ENCODE measurements around the gene SPTBN4. TPM values are rescaled to one million over a fixed set of nuclear protein-coding genes. Genes with fewer than 3 reads are reported as not detected.

SPTBN4 gene
- total and polyA plus RNA-seq, 10 of the 15 experiments (the other 5 are each of a cell fraction or from before 2014, with no cell fraction given) = 0.04 to 1.1 (median 0.34) TPM; not detected in 1

GRCh38 chr19:40457048-40457447 lies 9.8 kb upstream of the SPTBN4 start:
- Histone ChIP-seq H3K79me2 (ENCODE audit: control insufficient read depth, insufficient read depth, low read length) (no peaks in the 10 kb centered on the region), H3K4me3 (no peak overlapping the region), H3K9ac (ENCODE audit: control insufficient read depth, insufficient read depth, low read length) (no peak overlapping the region), H3K27me3 (replicated peaks in 1 of 2; ENCODE audit: control insufficient read depth in 2 of 2, insufficient read depth in 2 of 2, low read length in 1 of 2) (no peaks in the 10 kb centered on the region), H3K36me3 (ENCODE audit: control insufficient read depth in 2 of 2, insufficient read depth in 2 of 2, low read length in 1 of 2) (no peaks in the 10 kb centered on the region), H3K27ac (ENCODE audit: control insufficient read depth, insufficient read depth) (no peak overlapping the region), H2AFZ (ENCODE audit: control insufficient read depth, low read depth, low read length) (no peak overlapping the region), H3K4me1 (ENCODE audit: control insufficient read depth, insufficient read depth, low read length) (peaks cover 11% of the 10 kb centered on the region), H4K20me1 (ENCODE audit: control insufficient read depth, insufficient read depth) (no peaks in the 10 kb centered on the region), H3K9me3 (replicated peaks; ENCODE audit: control insufficient read depth, insufficient read depth, low read length) (no peaks in the 10 kb centered on the region), H3K4me2 (ENCODE audit: control insufficient read depth, insufficient read depth) (no peak overlapping the region)
- no peak for FAIRE-seq
- intact Hi-C loops (cut with micrococcal nuclease; ENCODE audit: unreplicated experiment) (no loop called here), in situ Hi-C loops (cut with MboI) (no loop called here)
- no peak for DNase-seq (ENCODE audit: low read depth, low spot score)
- ChIA-PET RAD21 (ENCODE audit: unreplicated experiment) (interaction anchor here (1.1 kb wide), 1 partner anchor 152 kb away, joined by 3 read pairs; no protein-coding TSS in a partner anchor), CTCF (interaction anchor here (2.2 to 5.2 kb wide), 2 partner anchors 8 to 152 kb away, joined by 7 to 33 read pairs; partner anchors contain the start of gene BLVRB), POLR2A (interaction anchor here (1.2 to 2.1 kb wide), 2 partner anchors 9 to 14 kb away, joined by 4 to 10 read pairs; partner anchors contain the start of genes BLVRB and SERTAD3), SMC1A (ENCODE audit: uncharacterized antibody, unreplicated experiment) (interaction anchor here (1.2 to 3.0 kb wide), 2 partner anchors 152 to 157 kb away, joined by 3 to 6 read pairs; no protein-coding TSS in a partner anchor)
- BruUV-seq (replicated peaks) = no TSS peak
- ATAC-seq = no peak
- 88% methylated on average over 5 of the region's 5 CpGs for WGBS (ENCODE audit: insufficient coverage, insufficient replicate concordance, low lambda C conversion rate, missing lambda C conversion rate)
- TF ChIP-seq ATF7 (IDR thresholded peaks at IDR 0.05; ENCODE audit: low read depth) (no peak), POLR2A (IDR thresholded peaks at IDR 0.05; ENCODE audit: low read depth, low read length) (no peak), USF1 (IDR thresholded peaks at IDR 0.05; ENCODE audit: borderline replicate concordance, extremely low read length, insufficient read depth, low read depth, low read length) (no peak), USF2 (IDR thresholded peaks at IDR 0.05; ENCODE audit: borderline replicate concordance, low read depth, low read length) (no peak), EZH2 (IDR thresholded peaks at IDR 0.05; ENCODE audit: borderline replicate concordance, control insufficient read depth, low read depth, low read length) (no peak), CBFB (IDR thresholded peaks at IDR 0.05; ENCODE audit: low read depth) (no peak), PBX3 (IDR thresholded peaks at IDR 0.05; ENCODE audit: insufficient replicate concordance, low read depth, low read length) (no peak)
